K562 (cell line): ENCODE measurements around the gene ITPKB.

Experiments
- ATF1 ChIP-seq, 2 experiments: fragments of 450-650 bp in 1 of 2; IDR thresholded peaks; 2 replicates each; pipeline ENCODE4 v1.6.1; 2016; ENCODE audit warnings: missing compliant biosample characterization in 1 of 2, missing genetic modification characterization in 1 of 2
- ATF7 ChIP-seq: fragments of 450-650 bp; IDR thresholded peaks from 2 replicates; pipeline ENCODE4 v1.7.1; 2014; ENCODE audit warnings: mild to moderate bottlenecking, moderate library complexity
- CEBPB ChIP-seq: fragments of 450-650 bp; IDR thresholded peaks from 2 replicates; pipeline ENCODE4 v1.6.1; 2016; ENCODE audit warnings: missing genetic modification characterization, missing compliant biosample characterization
- CTCF ChIP-seq, 3 experiments: IDR thresholded peaks in 2 of 3; conservative IDR thresholded peaks in 1 of 3; 2 replicates each; pipeline ENCODE4 v1.5.1; 2011 to 2012; ENCODE audit warnings: low read length in 3 of 3, mild to moderate bottlenecking in 3 of 3, control low read depth in 2 of 3, improper control_type of control experiment in 1 of 3, inconsistent platforms in 1 of 3, low read depth in 1 of 3, mixed read lengths in 1 of 3, moderate library complexity in 1 of 3; ENCODE audit not compliant: insufficient read depth in 2 of 3
- EP300 ChIP-seq: IDR thresholded peaks from 2 replicates; pipeline ENCODE4 v1.6.1; 2012; ENCODE audit warnings: low read length, improper control_type of control experiment
- KDM1A ChIP-seq, 2 experiments: fragments of 450-650 bp; IDR thresholded peaks; 2 replicates each; pipeline ENCODE4 v1.6.1; 2016; ENCODE audit warnings: mild to moderate bottlenecking in 2 of 2
- MAX ChIP-seq: sonication (generic); formaldehyde crosslinking; IDR thresholded peaks from 2 replicates; pipeline ENCODE4 v1.9.0; 2022; ENCODE audit warnings: mild to moderate bottlenecking, missing genetic modification reagents
- SAP30 ChIP-seq: fragments of 200-600 bp; sonication (generic); IDR thresholded peaks from 2 replicates; pipeline ENCODE4 v1.6.1; 2012; ENCODE audit warnings: borderline replicate concordance, low read depth, mild to moderate bottlenecking, moderate library complexity, low read length, control low read depth, inconsistent platforms; ENCODE audit not compliant: insufficient read depth, poor library complexity, severe bottlenecking
- SMARCA5 ChIP-seq: fragments of 450-650 bp; IDR thresholded peaks from 2 replicates; pipeline ENCODE4 v1.6.1; 2016
- SP1 ChIP-seq: sonication (generic); formaldehyde crosslinking; IDR thresholded peaks from 2 replicates; pipeline ENCODE4 v1.8.1; 2022; ENCODE audit warnings: mild to moderate bottlenecking, missing genetic modification reagents
- TAF15 ChIP-seq: fragments of 200-400 bp; formaldehyde crosslinking; IDR thresholded peaks from 2 replicates; pipeline ENCODE4 v1.6.1; 2017; ENCODE audit warnings: mild to moderate bottlenecking, low read depth, low read length, moderate library complexity
- ZNF431 ChIP-seq: sonication (generic); formaldehyde crosslinking; IDR thresholded peaks from 2 replicates; pipeline ENCODE4 v1.8.0; 2022; ENCODE audit warnings: mild to moderate bottlenecking, missing genetic modification reagents

- no peak for TF ChIP-seq CTCF (IDR thresholded peaks at IDR 0.05 in 2 of 3, conservative IDR thresholded peaks at IDR 0.05 in 1 of 3; ENCODE audit: insufficient read depth in 2 of 3, low read depth in 1 of 3, low read length in 3 of 3)
- no peak for TF ChIP-seq CEBPB (tag)
- no peak for TF ChIP-seq SMARCA5
- no peak for TF ChIP-seq MAX (CRISPR knock-in tag)
- no peak for TF ChIP-seq KDM1A (IDR thresholded peaks at IDR 0.05)
- no peak for TF ChIP-seq SP1 (CRISPR knock-in tag)
- no peak for TF ChIP-seq EP300
- TF ChIP-seq ATF1 (CRISPR knock-in tag; IDR thresholded peaks at IDR 0.05), result no peak
- TF ChIP-seq ATF1 (tag; IDR thresholded peaks at IDR 0.05), result no peak
- no peak for TF ChIP-seq ATF7
- TF ChIP-seq SAP30, result no peak
- no peak for TF ChIP-seq ZNF431 (CRISPR knock-in tag)
- TF ChIP-seq TAF15, result no peak
Observed at GRCh38 chr1:226728448-226728847, 10.6 kb downstream of the ITPKB start.
